HCT116 (cell line): Measurements from ENCODE around the gene CCDC8. TPM values are rescaled to one million over a fixed set of nuclear protein-coding genes. Genes with fewer than 3 reads are reported as not detected.
A peak's percentile ranks its signal among the peaks of the same experiment; 100 is the strongest.
"Not testable (repeated sequence)": the region's sequence is repeated elsewhere in the genome, so short reads cannot be mapped to it uniquely, and the experiment has no call there.

Experiments used
- ATAC-seq: fragments of 200-7000 bp; cut with Tn5 transposase; 2 replicates; pipeline ENCODE4 v1.9.1; 2020; ENCODE audit warnings: mild to moderate bottlenecking, moderate library complexity
- BruUV-seq: library from RNA; stranded (reverse); fragments of 400-500 nt; replicated peaks from 2 replicates; lab custom pipeline; 2021; lab: Mats Ljungman, UMichigan
- CTCF ChIA-PET: fragments of 300-600 bp; sonication (Branson Sonifier 250); formaldehyde crosslinking; loops from one replicate; lab custom pipeline; 2021; ENCODE audit warnings: antibody characterized with exemption; lab: Charles Lee
- POLR2A ChIA-PET: fragments of 300-600, 350-600 bp; sonication (Branson Sonifier 250); formaldehyde crosslinking; loops from one replicate; lab custom pipeline; 2021; ENCODE audit warnings: antibody characterized with exemption; lab: Charles Lee
- RAD21 ChIA-PET, 2 experiments: fragments of 300-600 bp; sonication (Branson Sonifier 250); formaldehyde crosslinking; loops; one replicate each; lab custom pipeline; 2023; ENCODE audit warnings: low total read pairs in 2 of 2; ENCODE audit not compliant: uncharacterized antibody in 2 of 2, unreplicated experiment in 2 of 2, low non-redundant PET in 1 of 2; lab: Charles Lee
- DNase-seq: peaks from one replicate; pipeline ENCODE4 v3.0.0-alpha.2; 2010; ENCODE audit warnings: low read depth, low spot score
- H2AFZ ChIP-seq: fragments of 200-600 bp; shearing (Covaris generic), sonication (generic); 2 replicates; pipeline ENCODE4 v1.6.1; 2017; ENCODE audit warnings: low read depth, mixed run types, mixed read lengths, antibody characterized with exemption, low read length; ENCODE audit not compliant: poor library complexity, severe bottlenecking
- H3K27ac ChIP-seq: 2 replicates; pipeline ENCODE4 v1.5.1; 2012; ENCODE audit warnings: low read depth, low read length
- H3K27me3 ChIP-seq: fragments of 200-600 bp; sonication (generic); 2 replicates; pipeline ENCODE4 v1.6.1; 2016; ENCODE audit warnings: mixed run types, low read length, mixed read lengths; ENCODE audit not compliant: insufficient read depth
- H3K36me3 ChIP-seq, 2 experiments: fragments of 200-500 bp in 1 of 2; fragments of 200-600 bp in 1 of 2; sonication (Bioruptor generic) in 1 of 2; sonication (generic) in 1 of 2; 2 replicates each; pipeline versions ENCODE4 v1.5.1 to v1.6.1; 2014 to 2016; ENCODE audit warnings: low read length in 2 of 2, inconsistent platforms in 1 of 2, mixed read lengths in 1 of 2, mixed run types in 1 of 2; ENCODE audit not compliant: insufficient read depth in 2 of 2, control insufficient read depth in 1 of 2
- H3K4me1 ChIP-seq, 2 experiments: fragments of 200-600 bp in 1 of 2; sonication (generic) in 1 of 2; 2 replicates each; pipeline versions ENCODE4 v1.5.1 to v1.6.1; 2012 to 2017; ENCODE audit warnings: low read length in 2 of 2, inconsistent platforms in 1 of 2, mild to moderate bottlenecking in 1 of 2, mixed read lengths in 1 of 2, mixed run types in 1 of 2, moderate library complexity in 1 of 2; ENCODE audit not compliant: insufficient read depth in 2 of 2, control insufficient read depth in 1 of 2
- H3K4me2 ChIP-seq: fragments of 200-600 bp; sonication (generic); 2 replicates; pipeline ENCODE4 v1.6.1; 2017; ENCODE audit warnings: mixed run types, low read length, mixed read lengths
- H3K4me3 ChIP-seq, 2 experiments: fragments of 200-600 bp in 1 of 2; sonication (generic) in 1 of 2; replicated peaks in 1 of 2; 2 replicates each; pipeline ENCODE4 v1.5.1; 2011 to 2016; ENCODE audit warnings: low read length in 2 of 2, control low read depth in 1 of 2, low read depth in 1 of 2, mild to moderate bottlenecking in 1 of 2, mixed read lengths in 1 of 2, mixed run types in 1 of 2
- H3K79me2 ChIP-seq: fragments of 200-600 bp; sonication (generic); 2 replicates; pipeline ENCODE4 v1.6.1; 2017; ENCODE audit warnings: mild to moderate bottlenecking, mixed run types, low read length, moderate library complexity, mixed read lengths; ENCODE audit not compliant: insufficient read depth
- H3K9ac ChIP-seq: fragments of 200-600 bp; sonication (generic); 2 replicates; pipeline ENCODE4 v1.6.1; 2016; ENCODE audit warnings: low read length, mixed read lengths
- H3K9me2 ChIP-seq: fragments of 200-600 bp; sonication (generic), shearing (Covaris generic); 2 replicates; pipeline ENCODE4 v1.6.1; 2017; ENCODE audit warnings: mixed run types, mild to moderate bottlenecking, moderate library complexity; ENCODE audit not compliant: insufficient read depth
- H3K9me3 ChIP-seq, 2 experiments: fragments of 200-500 bp in 1 of 2; fragments of 200-600 bp in 1 of 2; sonication (Bioruptor generic) in 1 of 2; sonication (generic) in 1 of 2; 2 replicates each; pipeline ENCODE4 v1.6.1; 2014 to 2017; ENCODE audit warnings: low read length in 2 of 2, mixed read lengths in 2 of 2, inconsistent platforms in 1 of 2, low read depth in 1 of 2, mild to moderate bottlenecking in 1 of 2, mixed run types in 1 of 2, moderate library complexity in 1 of 2; ENCODE audit not compliant: control insufficient read depth in 1 of 2, insufficient read depth in 1 of 2
- H4K20me1 ChIP-seq: fragments of 200-600 bp; sonication (generic), shearing (Covaris generic); 2 replicates; pipeline ENCODE4 v1.6.1; 2017; ENCODE audit warnings: mixed run types, mild to moderate bottlenecking, moderate library complexity; ENCODE audit not compliant: insufficient read depth
- EGR1 ChIP-seq: IDR thresholded peaks from 2 replicates; pipeline ENCODE4 v1.6.1; 2012; ENCODE audit warnings: low read depth
- FOSL1 ChIP-seq: IDR thresholded peaks from 2 replicates; pipeline ENCODE4 v1.6.1; 2012; ENCODE audit warnings: low read depth
- JUND ChIP-seq: IDR thresholded peaks from 2 replicates; pipeline ENCODE4 v1.6.1; 2012
- MAX ChIP-seq: IDR thresholded peaks from 2 replicates; pipeline ENCODE4 v1.6.1; 2012
- POLR2AphosphoS5 ChIP-seq: IDR thresholded peaks from 2 replicates; pipeline ENCODE4 v1.6.1; 2011; ENCODE audit warnings: mild to moderate bottlenecking, low read depth, low read length, moderate library complexity
- RAD21 ChIP-seq: IDR thresholded peaks from 2 replicates; pipeline ENCODE4 v1.6.1; 2012; ENCODE audit warnings: low read depth, mild to moderate bottlenecking
- SP1 ChIP-seq: IDR thresholded peaks from 2 replicates; pipeline ENCODE4 v1.6.1; 2012; ENCODE audit warnings: low read depth
- TCF7L2 ChIP-seq: IDR thresholded peaks from 2 replicates; pipeline ENCODE4 v1.7.0; 2011; ENCODE audit warnings: borderline replicate concordance, inconsistent platforms; ENCODE audit not compliant: insufficient read depth, insufficient read length; ENCODE audit errors: extremely low read depth
- intact Hi-C: fragments of 100-400 bp; cut with micrococcal nuclease; formaldehyde crosslinking; loops from 2 replicates; pipeline ENCODE4 v1.10.0; 2022
- total RNA-seq: library from RNA; stranded (reverse); gene quantifications from one replicate; pipeline ENCODE4 v1.2.1, GENCODE V29; 2021; ENCODE audit not compliant: unreplicated experiment

Gene CCDC8
- total RNA-seq, 1 experiment from 2014 or later: 0.10 TPM

DNA sequence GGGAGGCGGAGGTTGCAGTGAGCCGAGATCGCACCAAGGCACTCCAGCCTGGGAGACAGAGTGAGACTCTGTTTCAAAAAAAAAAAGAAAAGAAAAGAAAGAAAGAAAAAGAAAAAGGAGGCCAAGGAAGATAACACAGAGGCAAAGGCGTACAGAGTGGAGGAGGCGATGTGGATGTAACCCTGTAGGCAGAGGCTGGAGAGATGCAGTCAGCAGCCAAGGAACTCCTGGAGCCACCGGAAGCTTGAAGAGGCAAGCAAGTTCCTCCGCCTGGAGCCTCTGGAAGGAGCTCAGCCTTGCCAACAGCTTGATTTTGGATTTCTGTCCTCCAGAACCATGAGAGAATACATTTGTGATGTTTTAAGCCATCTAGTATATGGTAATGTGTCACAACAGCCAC, 6.7 kb upstream of the CCDC8 start (continued):
- TF ChIP-seq RAD21 (no peak), SP1 (no peak), POLR2AphosphoS5 (no peak), FOSL1 (no peak), JUND (no peak), MAX (no peak)

DNA sequence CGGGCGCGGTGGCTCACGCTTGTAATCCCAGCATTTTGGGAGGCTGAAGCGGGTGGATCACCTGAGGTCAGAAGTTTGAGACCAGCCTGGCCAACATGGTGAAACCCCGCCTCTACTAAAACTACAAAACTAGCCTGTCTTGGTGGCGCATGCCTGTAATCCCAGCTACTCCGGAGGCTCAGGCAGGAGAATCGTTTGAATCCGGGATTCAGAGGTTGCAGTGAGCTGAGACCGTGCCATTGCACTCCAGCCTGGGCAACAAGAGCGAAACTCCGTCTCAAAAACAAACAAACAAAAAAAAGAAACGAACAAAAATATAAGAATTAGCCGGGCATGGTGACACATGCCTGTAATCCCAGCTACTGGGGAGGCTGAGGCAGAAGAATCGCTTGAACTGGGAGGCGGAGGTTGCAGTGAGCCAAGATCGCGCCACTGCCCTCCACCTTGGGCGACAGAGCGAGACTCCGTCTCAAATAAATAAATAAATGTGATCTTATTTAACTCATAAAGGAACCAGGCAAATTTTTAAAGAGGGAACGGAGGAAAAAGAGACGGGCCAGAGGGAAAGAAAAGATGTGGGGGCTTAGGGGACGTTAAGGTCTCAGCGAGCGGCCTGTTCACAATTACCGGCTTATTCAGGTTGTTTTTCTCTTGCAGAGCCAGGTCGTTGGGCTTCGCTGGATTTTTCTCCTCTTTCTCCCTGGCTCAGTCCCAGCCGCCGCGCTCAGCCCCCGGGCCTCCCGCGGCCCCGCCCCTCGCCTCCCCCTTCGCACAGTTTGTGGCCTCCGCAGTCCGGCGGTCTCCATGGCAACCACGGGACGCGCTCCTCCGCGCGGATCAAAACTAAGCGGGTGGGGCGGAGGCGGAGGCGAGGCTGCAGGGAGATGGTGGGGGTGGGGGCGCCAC, 2.7 kb upstream of the CCDC8 start:
- BruUV-seq, H4K20me1 ChIP-seq, H3K9me3 ChIP-seq: not testable (repeated sequence)
- ATAC-seq: peak; percentile 95
- peak overlapping the region; percentile 81 for H3K4me2 ChIP-seq
- H3K4me1 ChIP-seq: peaks cover 12 to 16% of the 10 kb centered on the region in 2 experiments
- TF ChIP-seq TCF7L2 (peak; percentile 27), EGR1 (peak; percentile 57)
- TF ChIP-seq, all 23 proteins: peak for 2; not testable (repeated sequence) for 21
- H3K9me2 ChIP-seq, H3K36me3 ChIP-seq, H3K79me2 ChIP-seq, H3K27ac ChIP-seq, H3K27me3 ChIP-seq, intact Hi-C loops, POLR2A ChIA-PET, RAD21 ChIA-PET: not testable (repeated sequence)
- Histone ChIP-seq H3K9ac (peak overlapping the region; percentile 32; the same call in 1 of the 2 replicates), H2AFZ (peak overlapping the region; percentile 96), H3K4me3 (peak overlapping the region; percentile 29 to 57)
- DNase-seq: peak; percentile 40
- CTCF ChIA-PET: interaction anchor here (0.6 kb wide), 1 partner anchor 19 kb away, joined by 3 read pairs; no protein-coding TSS in a partner anchor

- POLR2A ChIA-PET, CTCF ChIA-PET, H4K20me1 ChIP-seq, H3K79me2 ChIP-seq, DNase-seq, BruUV-seq, H3K9me3 ChIP-seq, H3K4me3 ChIP-seq, H3K4me2 ChIP-seq, H3K9ac ChIP-seq, H3K9me2 ChIP-seq, H3K27ac ChIP-seq, H3K36me3 ChIP-seq, RAD21 ChIA-PET, intact Hi-C loops, H3K27me3 ChIP-seq, H2AFZ ChIP-seq, ATAC-seq: not testable (repeated sequence)
- peaks cover 12 to 16% of the 10 kb centered on the region in 2 experiments for H3K4me1 ChIP-seq
Observed at GRCh38 chr19:46414899-46415298, 1.5 kb upstream of the CCDC8 start.
